Measurements from ENCODE around the gene OR5D18. TPM values are rescaled to one million over a fixed set of nuclear protein-coding genes. Genes with fewer than 3 reads are reported as not detected.

The OR5D18 gene
- total and polyA plus RNA-seq, 2 of the 13 experiments (the other 11 are each of a cell fraction or from before 2014, with no cell fraction given): not detected

- 27% methylated on average over 1 of the region's 1 CpG for WGBS (ENCODE audit: low lambda C conversion rate)
- H3K9ac ChIP-seq (ENCODE audit: insufficient read depth, low read depth, low read length): no peak within 1 kb of the TSS
- no peaks in the 10 kb centered on the region for H4K20me1 ChIP-seq (ENCODE audit: insufficient read depth, low read length)
- no peaks in the 10 kb centered on the region for H3K4me1 ChIP-seq (ENCODE audit: insufficient read depth, low read length)
- ATAC-seq (no peak), FAIRE-seq (no peak), DNase-seq (ENCODE audit: low spot score) (no peak)
- in situ Hi-C loops (cut with HindIII; ENCODE audit: extremely low pct_ligation_motif_present, low pct_unique_long_range_greater_than_20kb) (no loop called here), intact Hi-C loops (cut with micrococcal nuclease; ENCODE audit: unreplicated experiment) (no loop called here)
- peaks cover 43% of the 10 kb centered on the region for H3K9me3 ChIP-seq (ENCODE audit: low read length)
- no peak within 1 kb of the TSS for H3K4me2 ChIP-seq (ENCODE audit: low read depth, low read length)
- ChIA-PET POLR2A (no interaction called here), CTCF (ENCODE audit: low intra/inter-chr PET ratio, low total read pairs) (no interaction called here)
- no peaks in the 10 kb centered on the region for H3K27me3 ChIP-seq (ENCODE audit: control insufficient read depth in 1 of 2, insufficient read depth in 2 of 2, low read length in 2 of 2)
- H3K79me2 ChIP-seq (ENCODE audit: insufficient read depth, low read length): no peaks in the 10 kb centered on the region
- no peak within 1 kb of the TSS for H3K27ac ChIP-seq (ENCODE audit: extremely low read length, insufficient read depth, low read length)
- BruUV-seq (replicated peaks): no TSS peak
- no peaks in the 10 kb centered on the region for H3K36me3 ChIP-seq (replicated peaks in 1 of 2; ENCODE audit: control insufficient read depth in 1 of 2, insufficient read depth in 2 of 2, low read length in 2 of 2)
- no peak within 1 kb of the TSS for H3K4me3 ChIP-seq (replicated peaks in 1 of 3; ENCODE audit: insufficient read depth in 1 of 3, low read depth in 2 of 3, low read length in 3 of 3)
- H2AFZ ChIP-seq (ENCODE audit: low read length): no peak within 1 kb of the TSS
- TF ChIP-seq THAP9 (CRISPR knock-in tag; IDR thresholded peaks at IDR 0.05; ENCODE audit: borderline replicate concordance) (no peak), RFX1 (IDR thresholded peaks at IDR 0.05) (no peak), MAFK (conservative IDR thresholded peaks at IDR 0.05 in 1 of 2, IDR thresholded peaks at IDR 0.05 in 1 of 2; ENCODE audit: low read length in 2 of 2) (no peak), ZGPAT (CRISPR knock-in tag; IDR thresholded peaks at IDR 0.05) (no peak), ZNF7 (CRISPR knock-in tag; IDR thresholded peaks at IDR 0.05) (no peak), NFIC (IDR thresholded peaks at IDR 0.05; ENCODE audit: low read length) (no peak), SETDB1 (CRISPR knock-in tag; IDR thresholded peaks at IDR 0.05; ENCODE audit: borderline replicate concordance) (no peak), ZBTB25 (CRISPR knock-in tag; IDR thresholded peaks at IDR 0.05) (no peak), SMARCC2 (IDR thresholded peaks at IDR 0.05) (no peak), ZBTB2 (CRISPR knock-in tag; IDR thresholded peaks at IDR 0.05; ENCODE audit: low read depth) (no peak), PAX8 (CRISPR knock-in tag; IDR thresholded peaks at IDR 0.05; ENCODE audit: borderline replicate concordance) (no peak), ZNF609 (CRISPR knock-in tag; IDR thresholded peaks at IDR 0.05; ENCODE audit: borderline replicate concordance) (no peak), ZNF572 (CRISPR knock-in tag; IDR thresholded peaks at IDR 0.05) (no peak), RBM22 (optimal IDR thresholded peaks at IDR 0.05; ENCODE audit: low read length) (no peak)
Measured at GRCh38 chr11:55811067-55811466, 8.4 kb upstream of the OR5D18 start, which contains the start of gene OR5L1. Gene OR5L1 (plus strand): TSS chr11:55811367. CDS start chr11:55811467, 100 bp downstream.
